Measurements from ENCODE around the gene HDGF. TPM values are rescaled to one million over a fixed set of nuclear protein-coding genes. Genes with fewer than 3 reads are reported as not detected.

The HDGF gene
- total RNA-seq, 4 donors from 2014 or later, result 210 to 233 (median 222) TPM

- no peak for DNase-seq (ENCODE audit: low spot score in 2 of 2)
- H3K4me3 ChIP-seq (ENCODE audit: low read depth, poor library complexity, severe bottlenecking), result no peak overlapping the region
- intact Hi-C loops (cut with DNase I; ENCODE audit: low total_unique reads), result no loop called here
- 39 to 51% methylated on average over 4 of the region's 4 CpGs for WGBS, 2 donors
- TF ChIP-seq, protein P1, sequence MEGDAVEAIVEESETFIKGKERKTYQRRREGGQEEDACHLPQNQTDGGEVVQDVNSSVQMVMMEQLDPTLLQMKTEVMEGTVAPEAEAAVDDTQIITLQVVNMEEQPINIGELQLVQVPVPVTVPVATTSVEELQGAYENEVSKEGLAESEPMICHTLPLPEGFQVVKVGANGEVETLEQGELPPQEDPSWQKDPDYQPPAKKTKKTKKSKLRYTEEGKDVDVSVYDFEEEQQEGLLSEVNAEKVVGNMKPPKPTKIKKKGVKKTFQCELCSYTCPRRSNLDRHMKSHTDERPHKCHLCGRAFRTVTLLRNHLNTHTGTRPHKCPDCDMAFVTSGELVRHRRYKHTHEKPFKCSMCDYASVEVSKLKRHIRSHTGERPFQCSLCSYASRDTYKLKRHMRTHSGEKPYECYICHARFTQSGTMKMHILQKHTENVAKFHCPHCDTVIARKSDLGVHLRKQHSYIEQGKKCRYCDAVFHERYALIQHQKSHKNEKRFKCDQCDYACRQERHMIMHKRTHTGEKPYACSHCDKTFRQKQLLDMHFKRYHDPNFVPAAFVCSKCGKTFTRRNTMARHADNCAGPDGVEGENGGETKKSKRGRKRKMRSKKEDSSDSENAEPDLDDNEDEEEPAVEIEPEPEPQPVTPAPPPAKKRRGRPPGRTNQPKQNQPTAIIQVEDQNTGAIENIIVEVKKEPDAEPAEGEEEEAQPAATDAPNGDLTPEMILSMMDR (IDR thresholded peaks at IDR 0.05), result no peak
- TF ChIP-seq POLR2A (IDR thresholded peaks at IDR 0.05), result no peak
Observed at GRCh38 chr1:156703336-156703735, 48.1 kb downstream of the HDGF start.

- WGBS, 2 donors, result 74 to 83% methylated on average over 8 of the region's 8 CpGs
- intact Hi-C loops (cut with DNase I; ENCODE audit: low total_unique reads), result no loop called here
- no peak for DNase-seq (ENCODE audit: low spot score in 2 of 2)
Observed at GRCh38 chr1:156700736-156701531, 50.5 kb downstream of the HDGF start.

GRCh38 chr1:156698995-156699394 is 52.5 kb downstream of the HDGF start:
- TF ChIP-seq, protein P1 (IDR thresholded peaks at IDR 0.05), result no peak
- no peak for TF ChIP-seq POLR2A (IDR thresholded peaks at IDR 0.05)
- intact Hi-C loops (cut with DNase I; ENCODE audit: low total_unique reads), result no loop called here
- no peak overlapping the region for H3K4me3 ChIP-seq (ENCODE audit: low read depth, poor library complexity, severe bottlenecking)
- no peak for DNase-seq (ENCODE audit: low spot score in 2 of 2)
- 57 to 68% methylated on average over 1 of the region's 1 CpG for WGBS, 2 donors

More at GRCh38 chr1:156700736-156701531, 50.5 kb downstream of the HDGF start:
- H3K4me3 ChIP-seq (ENCODE audit: low read depth, poor library complexity, severe bottlenecking), result no peak overlapping the region
- TF ChIP-seq, protein P1 (IDR thresholded peaks at IDR 0.05), result no peak
- TF ChIP-seq POLR2A (IDR thresholded peaks at IDR 0.05), result no peak

GRCh38 chr1:156697481-156697880 is 54.0 kb downstream of the HDGF start:
- WGBS, 2 donors, result 64 to 73% methylated on average over 8 of the region's 8 CpGs
- no peak overlapping the region for H3K4me3 ChIP-seq (ENCODE audit: low read depth, poor library complexity, severe bottlenecking)
- TF ChIP-seq POLR2A (IDR thresholded peaks at IDR 0.05), result no peak
- TF ChIP-seq, protein P1 (IDR thresholded peaks at IDR 0.05), result no peak
- intact Hi-C loops (cut with DNase I; ENCODE audit: low total_unique reads), result no loop called here
- DNase-seq (ENCODE audit: low spot score in 2 of 2), result no peak

DNA sequence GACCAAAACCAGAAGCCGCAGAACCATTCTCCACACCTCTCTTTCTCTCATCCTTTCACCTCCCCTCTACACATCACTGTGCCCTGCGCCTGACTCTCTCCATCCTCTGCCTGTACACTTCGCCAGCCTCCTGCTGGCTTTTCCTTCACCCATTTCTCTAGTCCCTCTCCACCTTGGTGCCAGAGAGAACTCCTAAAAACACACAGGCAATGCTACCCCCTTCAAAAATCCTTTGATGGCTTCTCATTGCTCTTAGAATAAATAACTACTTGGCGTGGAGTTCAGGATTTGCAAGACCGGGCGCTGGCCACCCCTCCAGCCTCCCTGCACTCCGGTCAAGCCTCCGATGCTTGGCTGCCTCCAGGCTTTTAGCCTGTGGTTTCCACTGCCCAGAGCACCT is 54.7 kb downstream of the HDGF start:
- TF ChIP-seq POLR2A (IDR thresholded peaks at IDR 0.05), result no peak
- TF ChIP-seq, protein P1 (IDR thresholded peaks at IDR 0.05), result no peak
- intact Hi-C loops (cut with DNase I; ENCODE audit: low total_unique reads), result no loop called here
- 82 to 90% methylated on average over 8 of the region's 8 CpGs for WGBS, 2 donors
- no peak for DNase-seq (ENCODE audit: low spot score in 2 of 2)
- H3K4me3 ChIP-seq (ENCODE audit: low read depth, poor library complexity, severe bottlenecking), result no peak overlapping the region

- intact Hi-C loops (cut with DNase I; ENCODE audit: low total_unique reads), result no loop called here
- WGBS, 2 donors, result 46 to 68% methylated on average over 5 of the region's 5 CpGs
- no peak for DNase-seq (ENCODE audit: low spot score in 2 of 2)
- no peak overlapping the region for H3K4me3 ChIP-seq (ENCODE audit: low read depth, poor library complexity, severe bottlenecking)
- TF ChIP-seq, protein P1 (IDR thresholded peaks at IDR 0.05), result no peak
- TF ChIP-seq POLR2A (IDR thresholded peaks at IDR 0.05), result no peak
Observed at GRCh38 chr1:156694690-156694962, 56.8 kb downstream of the HDGF start.

Data from lower leg skin (tissue), 4 donors.